ENCODE results near the gene ANKRD55. TPM values are rescaled to one million over a fixed set of nuclear protein-coding genes. Genes with fewer than 3 reads are reported as not detected.

The ANKRD55 gene
- total and polyA plus RNA-seq, 8 donors = 0.20 to 0.97 (median 0.67) TPM

DNA sequence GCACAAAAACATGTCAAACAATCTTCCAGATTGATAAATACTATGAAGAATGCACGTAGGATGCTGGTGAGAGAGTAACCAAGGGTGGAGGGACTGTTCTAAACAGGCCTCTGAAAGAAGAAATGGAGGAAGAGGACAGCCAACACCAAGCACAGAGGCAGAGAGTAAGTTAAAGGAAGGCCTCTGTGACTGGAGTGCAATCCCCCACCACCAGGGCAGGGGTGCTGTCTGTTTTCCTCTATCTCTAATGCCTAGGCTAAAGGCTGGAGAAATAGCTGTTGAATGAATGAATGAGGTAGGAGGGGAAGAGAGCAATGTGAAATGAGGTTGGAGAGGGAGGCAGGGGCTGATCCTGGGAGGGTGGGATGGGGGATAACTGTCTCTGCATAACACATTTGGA lies 88.9 kb downstream of the ANKRD55 start:
- TF ChIP-seq, protein P1, sequence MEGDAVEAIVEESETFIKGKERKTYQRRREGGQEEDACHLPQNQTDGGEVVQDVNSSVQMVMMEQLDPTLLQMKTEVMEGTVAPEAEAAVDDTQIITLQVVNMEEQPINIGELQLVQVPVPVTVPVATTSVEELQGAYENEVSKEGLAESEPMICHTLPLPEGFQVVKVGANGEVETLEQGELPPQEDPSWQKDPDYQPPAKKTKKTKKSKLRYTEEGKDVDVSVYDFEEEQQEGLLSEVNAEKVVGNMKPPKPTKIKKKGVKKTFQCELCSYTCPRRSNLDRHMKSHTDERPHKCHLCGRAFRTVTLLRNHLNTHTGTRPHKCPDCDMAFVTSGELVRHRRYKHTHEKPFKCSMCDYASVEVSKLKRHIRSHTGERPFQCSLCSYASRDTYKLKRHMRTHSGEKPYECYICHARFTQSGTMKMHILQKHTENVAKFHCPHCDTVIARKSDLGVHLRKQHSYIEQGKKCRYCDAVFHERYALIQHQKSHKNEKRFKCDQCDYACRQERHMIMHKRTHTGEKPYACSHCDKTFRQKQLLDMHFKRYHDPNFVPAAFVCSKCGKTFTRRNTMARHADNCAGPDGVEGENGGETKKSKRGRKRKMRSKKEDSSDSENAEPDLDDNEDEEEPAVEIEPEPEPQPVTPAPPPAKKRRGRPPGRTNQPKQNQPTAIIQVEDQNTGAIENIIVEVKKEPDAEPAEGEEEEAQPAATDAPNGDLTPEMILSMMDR (IDR thresholded peaks at IDR 0.05) = no peak
- Histone ChIP-seq H3K4me3 (no peak overlapping the region), H3K4me1 (peaks cover 0 to 16% of the 10 kb centered on the region in 2 donors), H3K36me3 (no peaks in the 10 kb centered on the region), H3K9me3 (no peaks in the 10 kb centered on the region), H3K27ac (no peak overlapping the region), H3K27me3 (no peaks in the 10 kb centered on the region)
- ATAC-seq (no peak), DNase-seq (no peak)
- intact Hi-C loops (cut with DNase I) = no loop called here

DNA sequence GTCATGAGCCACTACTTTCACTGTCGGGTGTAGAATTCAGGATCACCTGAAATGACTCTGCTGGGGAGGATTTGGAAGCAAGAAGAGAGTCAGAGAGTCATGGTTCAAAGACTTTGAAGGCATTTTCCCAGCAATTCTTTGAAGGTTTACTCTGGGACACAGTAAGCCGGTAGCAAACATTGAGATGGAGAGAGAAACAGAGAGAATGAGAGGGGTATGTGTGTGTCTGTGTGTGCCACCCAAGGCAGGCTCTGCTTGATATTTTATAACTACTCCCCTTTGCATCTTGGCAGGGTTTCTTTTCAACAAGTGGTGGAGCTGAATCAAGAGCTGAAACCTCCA lies 89.8 kb downstream of the ANKRD55 start:
- Histone ChIP-seq H3K36me3 (no peaks in the 10 kb centered on the region), H3K4me3 (no peak overlapping the region), H3K9me3 (no peaks in the 10 kb centered on the region), H3K27me3 (no peaks in the 10 kb centered on the region), H3K4me1 (peaks cover 0 to 15% of the 10 kb centered on the region in 2 donors), H3K27ac (no peak overlapping the region)
- ATAC-seq (no peak), DNase-seq (no peak)
- intact Hi-C loops (cut with DNase I) = no loop called here
- TF ChIP-seq, protein P1 (IDR thresholded peaks at IDR 0.05) = no peak

DNA sequence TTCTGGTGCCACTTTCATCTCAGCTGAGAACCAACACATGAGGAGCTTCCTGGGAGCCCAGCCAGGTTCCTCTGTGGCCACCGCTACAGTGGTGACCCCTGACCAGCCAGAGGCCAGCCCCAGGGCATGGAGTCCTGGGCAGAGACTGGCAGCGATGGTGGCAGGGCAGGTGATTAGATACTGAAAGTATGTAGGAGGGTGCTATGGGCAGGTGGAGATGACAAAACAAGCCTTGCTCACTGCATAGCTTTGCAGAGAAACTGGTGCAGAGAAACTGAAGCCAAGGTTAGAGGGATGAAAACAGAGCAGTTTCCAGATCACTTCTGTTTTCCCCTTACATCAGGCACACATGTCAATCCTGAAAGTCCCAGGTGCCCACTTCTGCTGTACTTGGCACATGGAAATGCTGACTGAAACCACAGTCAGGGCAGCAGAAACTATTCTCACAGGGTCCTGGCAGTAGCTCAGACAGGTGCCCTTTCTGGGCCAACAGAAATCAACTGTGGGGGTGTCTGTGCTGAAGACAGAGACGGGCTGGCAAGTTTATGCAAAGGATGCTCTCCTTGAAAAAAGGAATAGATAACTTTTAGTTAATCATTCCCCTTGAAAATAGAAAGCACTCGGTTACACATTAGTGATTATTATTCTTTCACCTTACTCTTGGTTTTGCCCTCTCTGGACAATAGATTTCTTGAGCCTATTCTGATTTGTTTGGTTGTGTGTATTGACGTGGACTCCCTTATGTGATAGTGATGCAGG lies 90.3 kb downstream of the ANKRD55 start:
- Histone ChIP-seq H3K9me3 (no peaks in the 10 kb centered on the region), H3K27ac (no peak overlapping the region), H3K27me3 (no peaks in the 10 kb centered on the region), H3K4me3 (no peak overlapping the region), H3K4me1 (peaks cover 0 to 9% of the 10 kb centered on the region in 2 donors), H3K36me3 (no peaks in the 10 kb centered on the region)
- DNase-seq (no peak), ATAC-seq (peak; percentile 52)
- intact Hi-C loops (cut with DNase I) = no loop called here
- TF ChIP-seq, protein P1 (IDR thresholded peaks at IDR 0.05) = no peak

DNA sequence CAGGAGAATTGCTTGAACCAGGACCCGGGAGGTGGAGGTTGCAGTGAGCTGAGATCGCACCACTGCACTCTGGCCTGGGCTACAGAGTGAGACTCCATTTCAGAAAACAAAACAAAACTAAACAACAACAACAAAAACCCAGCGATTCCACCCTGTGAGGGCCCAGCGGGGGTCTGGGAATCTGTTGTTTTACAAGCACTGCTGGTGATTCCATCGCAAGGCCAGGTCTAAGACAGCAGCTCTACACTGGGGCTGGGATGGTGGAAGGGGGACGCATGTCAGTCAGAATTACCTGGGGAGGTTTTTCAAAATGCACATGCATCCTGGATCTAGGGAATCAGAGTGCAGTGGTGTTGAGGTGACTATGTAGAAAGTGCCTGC lies 90.9 kb downstream of the ANKRD55 start:
- Histone ChIP-seq H3K9me3 (no peaks in the 10 kb centered on the region), H3K4me3 (no peak overlapping the region), H3K36me3 (no peaks in the 10 kb centered on the region), H3K4me1 (peaks cover 0 to 3% of the 10 kb centered on the region in 2 donors), H3K27ac (no peak overlapping the region), H3K27me3 (no peaks in the 10 kb centered on the region)
- no peak for DNase-seq
- intact Hi-C loops (cut with DNase I) = no loop called here
- no peak for ATAC-seq
- TF ChIP-seq, protein P1 (IDR thresholded peaks at IDR 0.05) = no peak

DNA sequence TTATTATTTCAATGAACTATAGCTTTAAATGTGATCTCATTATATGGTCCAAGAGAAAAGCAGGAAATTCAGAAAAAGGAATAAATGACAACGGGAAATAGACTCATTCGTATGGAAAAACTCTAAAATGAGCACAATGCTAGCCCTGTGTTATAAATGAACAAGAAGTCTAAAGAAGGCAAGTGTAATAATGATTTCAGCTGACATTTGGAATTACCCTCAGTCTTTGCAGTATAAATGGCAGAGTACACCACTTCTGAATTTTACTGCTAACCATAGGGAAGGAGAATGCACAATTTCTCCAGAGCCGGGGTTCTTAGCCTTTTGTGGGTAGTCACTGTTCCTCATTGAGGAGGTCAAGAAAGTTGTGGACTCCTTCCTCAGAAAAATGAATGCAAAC lies 93.1 kb downstream of the ANKRD55 start:
- Histone ChIP-seq H3K27ac (no peak overlapping the region), H3K9me3 (no peaks in the 10 kb centered on the region), H3K4me1 (no peaks in the 10 kb centered on the region), H3K27me3 (no peaks in the 10 kb centered on the region), H3K36me3 (no peaks in the 10 kb centered on the region), H3K4me3 (no peak overlapping the region)
- intact Hi-C loops (cut with DNase I) = no loop called here
- TF ChIP-seq, protein P1 (IDR thresholded peaks at IDR 0.05) = no peak
- ATAC-seq (no peak), DNase-seq (no peak)
